Glutamatergic neuron (in vitro differentiated cells): ENCODE results near the gene MAEA. TPM values are rescaled to one million over a fixed set of nuclear protein-coding genes. Genes with fewer than 3 reads are reported as not detected.
A peak's percentile ranks its signal among the peaks of the same experiment; 100 is the strongest.

Experiments used
- DNase-seq: peaks from one replicate; pipeline ENCODE4 v3.0.0; 2022
- H3K27ac Mint-ChIP-seq: one replicate; pipeline ENCODE4 v1.8.0; 2020; ENCODE audit warnings: mild to moderate bottlenecking, mixed read lengths, inconsistent platforms; ENCODE audit not compliant: unreplicated experiment
- H3K27me3 Mint-ChIP-seq: one replicate; pipeline ENCODE4 v1.8.0; 2020; ENCODE audit warnings: mild to moderate bottlenecking, moderate library complexity, mixed read lengths, inconsistent platforms; ENCODE audit not compliant: unreplicated experiment
- H3K36me3 Mint-ChIP-seq: one replicate; pipeline ENCODE4 v1.8.0; 2020; ENCODE audit warnings: mild to moderate bottlenecking, mixed read lengths, inconsistent platforms; ENCODE audit not compliant: unreplicated experiment
- H3K4me1 Mint-ChIP-seq: one replicate; pipeline ENCODE4 v1.8.0; 2020; ENCODE audit warnings: mild to moderate bottlenecking, low read depth, mixed read lengths, inconsistent platforms; ENCODE audit not compliant: unreplicated experiment
- H3K4me3 Mint-ChIP-seq: one replicate; pipeline ENCODE4 v1.8.0; 2020; ENCODE audit warnings: mild to moderate bottlenecking, mixed read lengths, inconsistent platforms; ENCODE audit not compliant: unreplicated experiment
- H3K9me3 Mint-ChIP-seq: one replicate; pipeline ENCODE4 v1.8.0; 2020; ENCODE audit warnings: mild to moderate bottlenecking, moderate library complexity, mixed read lengths, inconsistent platforms; ENCODE audit not compliant: unreplicated experiment
- total RNA-seq: library from RNA; stranded (reverse); fragmentation: NEBNext Ultra II Directional; extraction: Animal tissue kit (Norgen Biotek cat#: 25700); gene quantifications from one replicate; pipeline ENCODE4 v1.2.1, GENCODE V29; 2021; ENCODE audit not compliant: unreplicated experiment
- TF ChIP-seq, protein P1 (sequence below): fragments of 200-600 bp; sonication (generic); IDR thresholded peaks from one replicate; pipeline ENCODE4 v1.5.0; 2021; ENCODE audit not compliant: partially characterized antibody, unreplicated experiment

The MAEA gene
- total RNA-seq, 1 donor from 2014 or later: 77.2 TPM

DNA sequence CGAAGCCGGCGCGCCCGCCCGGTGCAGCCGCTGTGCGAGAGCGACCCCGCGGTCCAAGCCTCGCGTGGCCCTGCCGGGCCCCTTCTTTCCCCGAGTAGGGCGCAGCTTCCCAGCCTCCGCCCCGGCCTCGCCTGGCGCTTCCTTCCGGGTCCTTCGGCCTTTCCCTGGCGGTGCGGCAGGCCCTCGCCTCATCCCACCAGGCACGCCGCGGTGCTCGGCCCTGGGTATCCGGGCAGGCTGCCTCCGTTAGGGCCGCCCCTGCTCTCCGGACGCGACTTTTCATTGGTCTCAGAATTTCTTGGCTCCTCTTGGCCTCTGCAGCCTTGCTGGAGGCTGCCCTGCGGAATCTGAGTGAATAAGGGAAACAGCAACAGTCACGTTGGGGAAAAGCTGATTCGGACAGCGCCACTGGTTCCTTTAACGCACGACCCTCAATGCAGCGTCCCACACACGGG is 57.7 kb downstream of the MAEA start:
- H3K9me3 Mint-ChIP-seq: peaks cover 8% of the 10 kb centered on the region
- peak overlapping the region; percentile 86 for H3K4me3 Mint-ChIP-seq
- H3K27me3 Mint-ChIP-seq: peaks cover 14% of the 10 kb centered on the region
- peaks cover 16% of the 10 kb centered on the region for H3K4me1 Mint-ChIP-seq
- peaks cover 8% of the 10 kb centered on the region for H3K36me3 Mint-ChIP-seq
- TF ChIP-seq, protein P1, sequence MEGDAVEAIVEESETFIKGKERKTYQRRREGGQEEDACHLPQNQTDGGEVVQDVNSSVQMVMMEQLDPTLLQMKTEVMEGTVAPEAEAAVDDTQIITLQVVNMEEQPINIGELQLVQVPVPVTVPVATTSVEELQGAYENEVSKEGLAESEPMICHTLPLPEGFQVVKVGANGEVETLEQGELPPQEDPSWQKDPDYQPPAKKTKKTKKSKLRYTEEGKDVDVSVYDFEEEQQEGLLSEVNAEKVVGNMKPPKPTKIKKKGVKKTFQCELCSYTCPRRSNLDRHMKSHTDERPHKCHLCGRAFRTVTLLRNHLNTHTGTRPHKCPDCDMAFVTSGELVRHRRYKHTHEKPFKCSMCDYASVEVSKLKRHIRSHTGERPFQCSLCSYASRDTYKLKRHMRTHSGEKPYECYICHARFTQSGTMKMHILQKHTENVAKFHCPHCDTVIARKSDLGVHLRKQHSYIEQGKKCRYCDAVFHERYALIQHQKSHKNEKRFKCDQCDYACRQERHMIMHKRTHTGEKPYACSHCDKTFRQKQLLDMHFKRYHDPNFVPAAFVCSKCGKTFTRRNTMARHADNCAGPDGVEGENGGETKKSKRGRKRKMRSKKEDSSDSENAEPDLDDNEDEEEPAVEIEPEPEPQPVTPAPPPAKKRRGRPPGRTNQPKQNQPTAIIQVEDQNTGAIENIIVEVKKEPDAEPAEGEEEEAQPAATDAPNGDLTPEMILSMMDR: no peak
- peak; percentile 71 for DNase-seq
- peak overlapping the region; percentile 92 for H3K27ac Mint-ChIP-seq

- H3K9me3 Mint-ChIP-seq: peaks cover 8% of the 10 kb centered on the region
These were observed 58.4 kb downstream of the MAEA start for GRCh38 chr4:1348014-1348513.

GRCh38 chr4:1348746-1349145 is 59.1 kb downstream of the MAEA start:
- TF ChIP-seq, protein P1: no peak
- peak overlapping the region; percentile 71 for H3K27ac Mint-ChIP-seq
- H3K4me1 Mint-ChIP-seq: peaks cover 16% of the 10 kb centered on the region
- DNase-seq: no peak
- H3K4me3 Mint-ChIP-seq: peak overlapping the region; percentile 86
- peaks cover 8% of the 10 kb centered on the region for H3K9me3 Mint-ChIP-seq
- peaks cover 12% of the 10 kb centered on the region for H3K27me3 Mint-ChIP-seq
- H3K36me3 Mint-ChIP-seq: peaks cover 8% of the 10 kb centered on the region

More at GRCh38 chr4:1348014-1348513, 58.4 kb downstream of the MAEA start:
- H3K27me3 Mint-ChIP-seq: peaks cover 13% of the 10 kb centered on the region
- peak overlapping the region; percentile 86 for H3K4me3 Mint-ChIP-seq
- peak overlapping the region; percentile 71 for H3K27ac Mint-ChIP-seq
- H3K36me3 Mint-ChIP-seq: peaks cover 8% of the 10 kb centered on the region
- TF ChIP-seq, protein P1: no peak
- DNase-seq: no peak
- H3K4me1 Mint-ChIP-seq: peaks cover 16% of the 10 kb centered on the region

DNA sequence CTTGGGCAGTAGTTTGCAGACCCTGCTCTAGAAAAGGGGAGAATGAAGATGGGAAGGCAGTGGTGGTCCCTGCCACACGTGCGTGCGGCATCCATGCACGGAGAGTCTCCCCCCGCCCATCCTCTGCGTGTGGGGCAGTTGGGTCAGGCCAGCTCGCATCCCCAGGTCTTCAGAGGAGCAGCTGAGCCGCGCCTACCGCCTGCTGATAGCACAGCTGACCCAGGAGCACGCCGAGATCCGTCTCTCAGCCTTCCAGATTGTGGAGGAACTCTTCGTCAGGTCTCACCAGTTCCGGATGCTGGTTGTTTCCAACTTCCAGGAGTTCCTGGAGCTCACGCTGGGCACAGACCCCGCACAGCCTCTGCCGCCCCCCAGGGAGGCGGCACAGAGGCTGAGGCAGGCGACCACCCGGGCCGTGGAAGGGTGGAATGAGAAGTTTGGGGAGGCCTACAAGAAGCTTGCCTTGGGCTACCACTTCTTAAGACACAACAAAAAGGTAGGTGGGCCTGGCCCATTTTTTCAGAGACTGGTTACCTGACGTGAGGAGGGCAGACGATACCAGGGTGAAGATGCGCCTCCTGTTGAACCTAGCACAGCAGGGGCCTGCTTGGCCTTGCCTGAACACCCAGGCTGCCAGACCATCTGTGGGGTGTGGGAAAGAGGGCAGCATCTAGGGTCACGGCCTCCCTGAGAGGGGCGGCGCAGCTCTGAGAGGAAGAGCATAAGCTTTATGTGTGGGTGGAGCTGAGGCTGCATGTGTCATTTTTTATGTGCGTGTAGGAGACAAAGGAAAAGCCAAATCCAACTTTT is 59.9 kb downstream of the MAEA start:
- no peak for DNase-seq
- peaks cover 7% of the 10 kb centered on the region for H3K9me3 Mint-ChIP-seq
- peaks cover 12% of the 10 kb centered on the region for H3K27me3 Mint-ChIP-seq
- peaks cover 14% of the 10 kb centered on the region for H3K4me1 Mint-ChIP-seq
- TF ChIP-seq, protein P1: no peak
- H3K27ac Mint-ChIP-seq: peak overlapping the region; percentile 71
- peaks cover 8% of the 10 kb centered on the region for H3K36me3 Mint-ChIP-seq
- no peak overlapping the region for H3K4me3 Mint-ChIP-seq

GRCh38 chr4:1350169-1350520 is 60.5 kb downstream of the MAEA start:
- H3K4me3 Mint-ChIP-seq: no peak overlapping the region
- peaks cover 5% of the 10 kb centered on the region for H3K9me3 Mint-ChIP-seq
- no peak overlapping the region for H3K27ac Mint-ChIP-seq
- peaks cover 12% of the 10 kb centered on the region for H3K27me3 Mint-ChIP-seq
- TF ChIP-seq, protein P1: no peak
- H3K4me1 Mint-ChIP-seq: peaks cover 9% of the 10 kb centered on the region
- H3K36me3 Mint-ChIP-seq: peaks cover 8% of the 10 kb centered on the region
- DNase-seq: no peak
